Activated T-cell treated with anti-CD3 and anti-CD28 coated beads, Interleukin-2, amount 50 U/mL, for 48 hours (primary cell): ENCODE measurements around the gene RIMBP2.

Experiments used
- DNase-seq, 2 experiments: peaks; one replicate each; pipeline ENCODE4 v3.0.0-alpha.2; 2020

RIMBP2 gene

DNA sequence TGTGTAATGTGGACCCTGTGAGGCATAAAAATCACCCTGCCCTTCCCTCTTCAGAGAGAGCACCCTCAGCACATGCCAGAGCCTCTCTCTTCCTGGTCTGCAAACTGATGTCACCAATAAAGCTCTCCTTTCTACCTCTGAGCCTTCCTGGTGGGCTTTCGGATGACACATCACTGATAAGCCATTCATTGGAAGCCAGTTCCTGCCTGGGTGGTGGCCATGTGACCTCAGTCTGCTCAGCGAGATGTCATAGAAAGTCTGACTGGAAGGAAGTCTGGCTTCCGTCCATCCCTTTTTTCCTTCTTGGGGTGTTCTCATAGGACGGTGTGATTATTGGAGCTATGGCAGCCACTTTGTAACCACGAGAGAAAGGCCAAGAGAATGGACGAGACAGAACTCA is 282.7 kb downstream of the RIMBP2 start:
- no peak for DNase-seq

DNA sequence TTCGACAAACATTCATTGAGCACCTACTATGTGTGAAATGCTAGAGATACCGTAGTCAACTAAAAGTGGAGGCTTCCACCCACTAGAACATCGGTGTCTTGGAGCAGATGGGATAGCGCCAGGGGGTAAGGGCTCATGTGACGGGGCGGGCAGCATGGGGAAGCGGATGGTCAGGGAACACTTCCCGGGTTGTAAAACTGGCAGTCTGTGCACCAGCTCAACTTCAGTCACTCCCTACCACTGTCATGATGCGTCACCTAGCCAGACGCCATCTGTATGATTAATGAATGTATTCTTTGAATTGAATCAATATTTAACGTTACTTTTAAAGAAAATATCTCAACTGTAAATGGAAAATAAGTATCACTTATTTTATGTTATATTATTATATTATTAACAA is 284.9 kb downstream of the RIMBP2 start:
- DNase-seq: no peak

DNA sequence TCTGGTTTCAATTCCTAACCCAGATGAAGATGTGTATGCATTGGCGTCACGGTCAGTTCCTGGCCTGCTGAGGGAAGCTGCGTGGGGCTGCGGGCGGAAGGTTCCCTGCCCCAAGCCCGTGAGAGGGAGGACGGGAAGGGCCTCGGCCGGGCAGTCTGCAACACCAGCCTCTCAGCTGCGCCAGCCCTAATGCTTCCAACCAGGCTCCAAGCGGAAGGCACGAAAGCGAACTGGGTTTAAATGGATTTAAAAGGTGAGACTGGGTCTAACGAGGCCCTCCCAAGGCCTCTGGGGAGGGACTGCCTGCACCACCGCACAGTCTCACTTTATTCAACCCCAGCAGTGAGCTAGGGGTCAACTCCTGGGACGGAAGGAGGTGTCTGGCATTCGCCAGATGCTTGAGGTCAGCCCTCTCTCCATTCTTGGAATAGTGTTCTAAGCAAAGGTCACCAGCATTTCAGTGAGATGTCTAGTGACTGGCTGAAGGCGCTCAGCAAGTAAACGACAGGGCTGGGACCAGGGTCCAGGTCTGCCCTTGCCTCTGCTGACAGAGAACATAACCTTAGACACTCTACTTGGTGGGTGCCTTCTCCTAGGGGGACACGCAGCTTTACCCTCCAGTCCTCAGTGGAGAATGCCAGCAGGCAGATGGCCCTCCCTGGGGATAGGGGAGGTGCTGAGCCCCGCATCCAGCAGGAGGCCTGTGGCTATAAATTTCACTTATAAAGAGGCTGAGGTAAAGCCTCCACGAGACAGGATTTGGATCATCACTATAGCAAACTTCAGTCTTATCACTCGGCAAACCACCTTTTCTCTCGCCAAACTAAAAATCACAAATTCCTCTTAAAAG is 286.2 kb downstream of the RIMBP2 start:
- no peak for DNase-seq

DNA sequence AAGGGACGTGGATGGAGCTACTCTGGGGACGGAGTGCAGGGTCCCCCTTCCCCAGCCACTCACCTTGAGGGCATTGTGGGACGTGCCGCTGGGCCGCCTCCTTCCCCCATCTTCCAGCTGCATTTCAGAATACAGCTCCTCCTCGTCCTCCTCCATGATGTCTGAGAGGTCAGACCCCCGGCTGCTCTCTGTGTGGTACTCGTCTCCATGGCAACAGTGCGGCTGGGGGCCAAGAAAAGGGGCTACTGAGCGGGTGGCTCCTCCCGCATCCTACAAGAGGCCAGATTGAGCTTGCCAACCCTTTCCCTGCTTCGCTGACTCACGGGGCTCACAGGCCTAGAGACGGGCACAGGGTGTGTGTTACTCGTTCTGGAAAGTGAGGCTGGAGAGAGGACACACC is 288.0 kb downstream of the RIMBP2 start:
- no peak for DNase-seq

DNA sequence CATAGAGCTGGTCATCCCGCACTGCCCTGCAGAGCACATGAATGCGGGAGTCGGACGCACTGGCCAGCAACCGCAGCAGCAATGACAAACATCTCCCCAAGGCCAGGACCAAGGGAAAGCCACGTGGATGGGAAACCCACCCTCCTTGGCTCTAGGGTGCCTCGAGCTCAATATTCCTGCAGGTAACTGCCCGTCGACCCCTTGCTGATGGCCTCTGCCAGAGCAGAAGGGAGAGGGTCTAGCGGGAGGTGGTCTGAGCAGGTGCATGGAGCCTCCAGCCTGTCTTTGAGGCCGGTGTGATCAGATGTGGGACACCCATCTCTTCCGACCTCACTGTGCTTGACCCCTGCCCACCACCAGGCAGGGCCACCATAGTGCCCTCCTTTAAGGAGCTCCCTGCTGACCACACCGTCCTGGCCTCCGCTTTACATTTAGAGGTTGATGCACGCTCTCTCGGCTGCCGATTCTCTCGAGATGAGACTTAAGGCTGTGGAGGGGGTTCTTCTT is 288.7 kb downstream of the RIMBP2 start:
- no peak for DNase-seq

DNA sequence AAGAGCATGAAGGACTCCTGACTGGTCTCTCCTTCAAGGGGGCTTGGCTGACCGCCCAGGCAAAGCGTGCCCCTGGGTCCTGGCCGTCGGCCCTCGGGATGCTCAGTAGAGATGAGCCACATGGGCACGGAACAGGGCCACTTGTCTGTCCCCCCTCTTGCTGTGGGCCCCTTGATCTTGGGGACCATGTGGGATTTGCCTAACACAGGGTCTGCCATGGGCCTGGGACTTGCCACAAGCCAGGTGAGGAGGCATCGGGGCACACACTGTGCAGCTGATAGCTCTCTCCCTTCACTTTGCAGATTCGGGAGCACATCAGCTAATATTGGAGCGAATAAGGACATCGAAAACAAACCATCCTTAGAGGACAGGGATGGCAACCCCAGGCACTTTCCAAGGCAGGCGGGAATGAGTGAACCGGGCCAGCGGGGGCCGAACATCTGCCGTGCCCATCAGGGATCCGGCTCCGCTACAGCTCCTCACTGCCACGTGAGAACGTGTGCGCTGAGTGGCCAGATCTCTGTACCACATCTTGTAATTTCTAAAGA is 290.3 kb downstream of the RIMBP2 start:
- DNase-seq: no peak

DNA sequence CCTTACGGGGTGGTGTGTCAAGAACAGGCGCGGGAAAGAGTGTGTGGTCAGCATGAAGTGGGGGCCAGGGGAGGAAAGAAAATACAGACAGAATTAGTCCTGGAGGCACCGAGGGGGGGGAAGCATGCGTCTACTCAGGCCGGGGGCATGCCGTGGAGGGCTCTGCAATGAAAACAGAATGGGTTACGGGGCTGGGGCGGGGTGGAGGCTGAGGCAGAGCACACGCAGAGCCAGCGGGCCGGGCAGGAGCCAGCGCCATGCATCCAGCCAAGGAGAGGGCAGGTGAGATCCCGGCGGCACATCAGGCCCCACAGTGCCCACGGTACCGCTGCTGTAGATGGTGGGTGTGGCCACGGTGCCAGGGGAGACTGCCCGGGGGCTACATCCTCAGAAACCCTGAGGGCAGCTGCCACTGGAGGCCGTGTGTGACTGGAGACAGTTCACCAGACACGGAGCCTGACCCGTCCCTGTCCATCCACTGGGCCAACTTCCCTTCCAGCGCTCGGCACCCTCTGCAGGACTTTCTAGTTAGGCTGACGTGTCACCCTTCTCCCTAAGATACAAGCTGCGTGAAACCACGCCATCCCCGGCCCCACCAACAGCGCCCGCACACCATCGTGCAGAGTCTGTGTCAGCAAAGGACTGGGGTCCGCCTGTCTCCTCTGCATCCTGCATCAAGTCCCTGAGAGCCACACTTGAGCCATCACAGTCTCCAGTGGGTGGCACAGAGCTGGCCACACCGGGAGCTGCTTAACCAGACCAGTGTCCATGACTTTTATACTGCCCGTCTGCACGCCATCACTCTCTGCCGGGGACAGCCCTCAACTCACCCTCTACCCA is 291.0 kb downstream of the RIMBP2 start:
- DNase-seq: no peak

DNA sequence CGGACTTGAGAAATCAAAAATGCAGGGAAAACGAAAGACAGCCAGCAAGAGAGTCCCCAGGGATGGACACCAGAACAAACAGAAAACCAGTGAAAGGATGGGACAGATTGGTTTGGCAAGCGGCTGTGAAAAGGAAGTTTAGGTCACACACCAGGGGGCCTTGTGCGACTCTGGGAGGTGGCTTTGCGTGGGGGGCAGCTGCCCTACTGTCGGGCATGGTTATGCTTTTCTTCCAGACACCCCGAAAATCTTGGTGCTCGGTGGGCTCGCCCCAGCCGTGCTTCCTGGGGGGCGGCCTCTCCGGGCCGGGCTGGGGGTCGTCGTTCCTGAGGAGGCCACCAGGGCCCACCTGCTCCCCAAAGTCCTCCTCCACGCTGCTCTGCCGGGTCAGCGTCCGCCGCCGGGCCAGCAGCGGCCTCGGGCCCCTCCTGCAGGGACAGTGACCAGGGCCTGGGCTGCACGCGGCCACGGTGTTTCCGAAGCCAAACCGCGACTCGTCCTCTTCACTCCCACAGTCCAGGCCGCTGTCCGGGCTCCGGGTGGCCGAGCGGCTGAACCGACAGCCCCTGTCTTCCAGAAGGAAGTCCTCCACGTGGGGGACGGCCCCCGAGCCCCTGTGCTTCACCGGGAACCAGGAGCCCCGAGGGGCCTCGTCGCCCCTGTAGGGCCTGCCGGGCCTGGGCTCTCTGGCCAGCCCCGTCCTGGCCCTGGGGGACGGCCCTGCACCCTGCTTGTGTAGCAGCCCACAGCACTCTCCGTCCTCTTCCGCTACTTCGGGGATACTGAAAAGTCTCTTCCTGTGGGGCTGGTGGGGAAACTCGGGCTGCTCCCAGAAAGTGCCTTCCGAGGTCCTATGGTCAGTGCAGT is 291.9 kb downstream of the RIMBP2 start:
- DNase-seq: no peak

DNA sequence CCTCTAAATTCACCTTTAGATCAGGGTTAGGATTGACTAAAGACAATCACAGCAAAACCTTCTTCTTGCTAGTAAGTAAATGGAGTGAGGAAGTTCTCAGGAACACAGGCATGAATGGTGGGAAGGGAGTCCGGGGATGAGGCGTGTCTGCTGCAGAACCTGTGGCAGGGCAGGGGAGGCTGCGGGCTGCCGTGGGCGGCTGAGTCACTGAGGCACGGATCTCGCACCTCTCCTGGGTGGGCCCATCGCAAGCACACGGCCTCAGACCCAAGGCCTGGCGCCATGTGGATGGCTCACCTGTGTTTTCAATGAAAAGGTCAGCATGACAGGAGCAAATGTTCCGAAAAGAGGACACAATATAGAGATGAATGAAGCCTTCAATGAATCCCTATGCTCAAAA is 293.0 kb downstream of the RIMBP2 start:
- no peak for DNase-seq

DNA sequence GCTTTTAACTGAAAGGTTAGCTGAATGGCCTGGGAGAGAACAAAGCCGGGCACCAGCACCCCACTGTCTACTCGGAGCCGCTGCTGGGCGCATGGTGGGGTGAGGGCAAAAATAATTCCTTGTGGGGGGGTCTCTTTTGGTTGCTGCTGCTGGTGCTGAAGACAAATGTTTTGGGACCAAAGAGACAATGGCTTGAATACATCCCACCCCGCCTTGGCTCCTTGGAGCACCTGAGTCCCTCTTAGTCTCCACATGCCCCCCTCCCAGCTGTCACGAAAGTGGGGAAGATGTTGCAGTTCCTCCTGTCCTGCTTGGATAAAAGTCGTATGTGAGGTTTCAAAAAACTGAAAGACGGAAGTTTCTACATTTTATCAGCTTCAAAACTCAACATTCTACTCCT is 293.4 kb downstream of the RIMBP2 start:
- no peak for DNase-seq

DNA sequence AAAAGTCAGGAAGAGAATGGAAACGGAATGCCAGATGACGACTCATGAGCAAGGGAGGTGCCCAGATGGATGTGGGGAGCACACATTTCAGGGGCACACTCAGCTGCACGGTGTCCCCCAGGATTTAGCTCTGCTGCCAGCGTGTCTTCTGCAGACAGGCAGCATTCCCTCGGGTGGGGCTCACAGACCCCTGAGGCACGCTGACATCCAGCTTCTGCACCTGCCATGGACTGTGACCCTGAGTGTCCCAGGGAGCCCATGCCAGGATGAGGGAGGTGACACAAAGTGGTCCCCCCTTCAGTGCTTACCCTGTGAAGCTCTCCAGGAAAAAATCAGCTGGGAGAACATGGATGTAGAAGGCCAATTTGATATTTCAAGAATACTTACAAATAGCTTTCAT is 294.2 kb downstream of the RIMBP2 start:
- no peak for DNase-seq

DNA sequence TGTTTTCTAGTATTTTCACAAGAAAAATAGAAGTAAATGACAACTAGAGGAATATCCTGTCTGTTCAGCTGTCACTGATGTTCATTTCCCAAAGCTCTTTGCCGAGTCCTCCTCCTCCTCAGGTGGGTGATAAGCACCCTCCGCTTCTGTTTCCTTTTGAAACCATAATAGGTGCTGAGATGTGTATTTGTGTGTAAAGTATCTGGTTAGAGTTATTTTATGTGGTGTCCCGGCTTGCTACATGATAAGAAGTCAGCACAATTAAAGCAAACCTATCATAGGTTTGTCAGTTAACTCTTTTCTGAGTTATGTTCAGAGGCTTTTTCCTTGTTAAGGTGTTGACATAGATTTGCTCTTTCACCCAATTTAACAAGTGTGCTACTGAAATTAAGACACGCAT is 296.0 kb downstream of the RIMBP2 start:
- no peak for DNase-seq

DNA sequence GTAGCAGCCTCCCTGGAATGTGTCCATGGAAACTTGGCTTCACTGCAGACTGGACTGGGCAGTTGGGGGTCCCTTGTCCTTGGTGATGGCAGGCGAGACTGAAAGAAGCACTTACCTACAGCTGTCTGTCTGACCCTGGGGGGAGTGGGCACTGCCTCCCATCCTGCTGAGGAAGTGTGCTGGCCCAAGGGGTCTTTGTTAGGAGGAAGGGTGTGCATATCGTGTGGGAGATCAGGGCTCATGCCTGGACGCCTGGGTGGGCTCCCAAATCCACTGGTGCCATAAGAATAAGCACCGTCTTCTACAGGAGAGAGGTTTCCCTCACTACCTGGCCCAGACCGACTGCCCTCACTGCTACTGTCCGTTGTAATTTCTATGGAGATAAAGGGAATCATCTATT is 297.0 kb downstream of the RIMBP2 start:
- DNase-seq: no peak

DNA sequence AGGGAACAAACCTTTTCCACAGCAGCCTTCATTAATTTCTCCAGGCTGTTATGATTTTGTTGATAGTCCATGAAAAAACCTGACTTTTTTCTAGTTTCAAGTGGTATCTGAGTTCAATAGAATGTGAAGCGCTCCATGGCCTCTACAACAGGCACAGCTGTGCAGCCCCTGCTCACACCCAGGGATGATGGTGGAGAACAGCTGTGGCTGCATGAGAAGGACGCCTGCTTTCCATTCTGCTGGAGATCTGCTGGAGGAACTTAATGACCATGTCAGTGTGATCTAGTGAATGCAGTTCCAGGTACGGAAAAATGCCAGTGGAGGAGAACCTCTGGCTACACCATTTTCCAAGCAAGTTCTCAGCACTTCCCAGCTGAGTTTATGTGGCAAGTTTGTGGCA is 297.8 kb downstream of the RIMBP2 start:
- DNase-seq: no peak

DNA sequence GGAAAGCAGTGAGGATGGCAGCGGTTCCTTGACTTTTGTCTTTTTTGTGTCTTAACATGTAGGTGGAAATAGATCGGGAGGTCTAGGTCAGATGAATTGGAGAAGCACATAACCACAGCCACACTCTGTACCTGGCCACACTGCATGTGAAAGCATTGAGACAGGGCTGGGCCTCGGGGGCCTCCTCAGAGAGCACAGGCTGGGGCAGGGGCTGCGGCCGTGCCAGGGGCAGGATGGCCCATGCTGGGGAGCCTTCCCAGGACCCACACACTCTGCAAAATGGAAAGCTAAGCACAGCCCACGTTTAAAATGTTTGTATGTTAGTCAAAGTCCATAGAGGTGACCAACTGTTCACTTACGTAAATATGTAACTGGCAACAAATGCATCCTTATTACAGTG is 301.7 kb downstream of the RIMBP2 start:
- DNase-seq: no peak

DNA sequence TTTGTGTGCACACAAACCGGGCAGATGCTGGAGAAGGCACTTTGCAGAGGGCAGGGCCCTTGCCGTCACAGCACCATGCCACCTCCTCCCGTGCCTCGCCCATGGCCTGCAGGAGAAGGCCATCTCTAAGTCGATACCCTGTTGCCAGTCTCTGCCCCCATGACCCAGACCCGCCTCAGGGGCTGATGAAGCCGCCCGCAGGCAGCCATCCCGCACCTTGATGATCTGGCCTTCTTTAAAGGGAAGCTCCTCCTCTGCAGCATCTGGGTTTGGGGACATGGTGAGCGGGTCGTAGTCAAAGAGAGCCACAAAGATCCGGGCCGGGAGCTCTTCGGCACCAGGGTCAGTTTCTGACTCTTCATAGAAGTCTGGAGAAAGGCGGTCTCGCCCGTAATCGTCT is 302.2 kb downstream of the RIMBP2 start:
- DNase-seq: no peak

DNA sequence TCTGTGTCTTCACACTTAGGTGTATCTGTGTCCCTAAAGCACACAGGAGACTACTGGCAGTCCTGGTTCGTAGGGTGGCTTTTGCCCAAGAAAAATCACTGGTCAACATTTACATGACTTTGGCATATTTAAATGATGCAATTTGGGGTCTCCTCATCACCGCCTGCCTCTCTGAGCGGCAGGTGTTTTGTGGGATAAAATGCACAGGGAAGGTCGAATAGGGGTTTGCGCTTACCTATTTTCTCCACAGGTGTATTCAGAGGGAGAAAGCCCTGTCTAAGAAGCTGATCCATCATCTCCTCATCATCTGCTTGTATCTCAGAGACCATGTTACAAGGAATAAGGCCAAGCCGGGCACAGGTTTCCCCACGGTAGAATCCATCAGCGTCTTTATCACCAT is 303.7 kb downstream of the RIMBP2 start:
- DNase-seq: no peak

DNA sequence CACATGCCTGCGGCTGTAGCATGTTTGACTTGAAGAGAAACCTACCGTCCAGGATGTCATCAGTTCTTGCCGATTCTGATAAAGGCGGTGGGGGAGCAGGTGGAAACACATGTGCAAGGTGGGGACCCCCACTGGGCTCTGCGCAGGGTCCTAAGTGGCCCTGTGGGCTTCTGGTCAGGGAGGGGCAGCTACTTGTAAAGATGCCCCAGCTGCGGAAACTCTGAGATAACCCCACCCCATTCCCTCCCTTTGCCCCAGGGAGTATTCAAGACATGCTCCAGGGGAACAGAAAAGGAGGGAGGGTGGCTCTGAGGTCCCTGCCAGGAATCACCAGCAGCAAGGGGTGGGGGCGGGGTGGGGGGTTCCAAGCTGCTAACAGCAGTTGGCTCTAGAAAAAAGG is 310.8 kb downstream of the RIMBP2 start:
- no peak for DNase-seq

DNA sequence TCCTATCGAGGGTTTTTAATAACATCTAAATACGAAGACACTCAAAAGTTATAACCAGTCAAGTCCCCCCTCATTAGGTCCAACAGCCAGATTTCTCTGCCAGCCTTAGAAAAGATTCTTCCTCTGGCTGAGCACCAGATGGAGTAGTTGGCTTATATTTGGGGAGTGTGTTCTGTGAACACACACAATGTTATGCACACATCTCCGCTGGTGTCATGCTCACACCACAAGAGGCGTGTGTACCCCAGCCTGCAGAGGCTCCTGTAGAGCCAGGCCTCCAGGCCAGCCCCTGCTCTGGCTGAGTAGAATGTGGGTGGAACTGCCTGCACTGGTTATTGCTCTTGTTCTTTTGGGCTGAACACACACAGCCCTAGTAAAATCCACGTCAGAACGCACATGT is 314.4 kb downstream of the RIMBP2 start:
- no peak for DNase-seq

DNA sequence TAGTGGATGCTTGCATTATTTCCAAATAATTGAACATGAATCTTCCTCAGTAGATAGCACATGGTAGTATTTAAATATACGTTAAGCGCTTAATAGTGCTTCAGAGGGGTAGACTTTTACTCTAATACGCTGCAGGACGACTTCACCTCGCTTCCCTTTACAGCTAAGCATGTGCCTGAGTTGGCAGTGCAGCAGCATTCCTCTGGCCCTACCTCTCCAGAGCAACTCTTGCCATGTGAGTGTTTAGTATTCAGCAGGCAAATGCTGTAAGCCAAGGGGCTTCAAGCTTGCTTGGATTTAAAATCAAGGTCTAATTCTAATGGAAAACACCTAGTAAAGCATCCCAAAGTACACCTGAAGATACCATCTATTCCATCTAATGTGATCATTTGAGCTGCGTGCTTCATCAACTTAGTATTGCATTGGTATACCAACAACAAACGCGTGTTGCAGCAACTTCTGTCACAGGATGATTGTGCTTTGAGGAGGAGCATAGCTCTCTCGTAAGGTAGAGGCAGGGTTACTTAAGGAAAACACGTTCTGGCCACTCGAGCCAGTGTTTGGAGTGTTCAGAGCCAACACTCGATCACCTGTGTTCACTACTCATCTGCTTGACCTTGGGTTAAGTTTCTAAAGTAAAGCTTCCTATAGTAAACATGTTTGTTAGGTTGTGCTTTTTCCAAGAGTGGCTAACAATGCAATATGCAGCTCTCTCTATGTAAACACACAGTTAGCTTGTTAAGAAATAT is 317.8 kb downstream of the RIMBP2 start:
- no peak for DNase-seq

DNA sequence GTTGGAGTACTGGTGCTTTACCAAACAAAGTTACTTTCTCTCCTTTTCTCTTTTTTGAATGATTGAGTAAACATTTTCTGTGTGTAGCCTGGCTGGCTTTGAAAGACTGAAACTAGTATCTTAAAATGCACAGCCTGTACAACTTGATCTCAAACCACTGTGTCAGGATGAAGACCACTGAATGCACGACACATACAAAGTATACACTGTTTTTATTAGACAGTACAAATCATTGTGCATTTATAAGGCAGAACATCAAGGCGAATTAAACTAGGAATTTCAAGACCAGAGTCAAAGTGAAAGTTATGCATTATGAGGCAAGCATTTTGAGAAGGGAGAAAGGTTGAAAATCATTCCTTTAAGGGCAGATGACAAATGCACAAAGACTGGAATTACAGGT is 319.4 kb downstream of the RIMBP2 start:
- no peak for DNase-seq

DNA sequence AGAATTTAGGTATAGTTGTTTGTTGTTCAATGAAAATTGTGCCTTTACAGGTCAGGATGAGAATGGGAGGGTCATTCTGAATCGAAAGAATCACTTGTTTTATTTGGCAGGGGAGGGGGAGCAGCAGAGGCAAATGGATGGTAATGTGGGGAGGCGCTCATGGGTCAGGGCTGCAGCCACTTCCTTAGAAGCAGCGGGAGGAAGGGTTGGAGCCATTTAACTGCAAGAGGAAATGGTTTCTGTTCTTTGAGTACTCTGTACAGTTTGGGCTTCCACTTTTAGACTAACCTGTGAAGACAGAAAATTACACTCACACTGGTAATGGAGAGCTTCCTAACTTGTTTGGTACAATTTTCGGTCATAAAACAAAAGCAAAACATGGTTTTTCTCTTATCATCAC is 321.2 kb downstream of the RIMBP2 start:
- no peak for DNase-seq
